ENCODE data around the gene KRTAP10-11.
"Not testable (repeated sequence)": the region's sequence is repeated elsewhere in the genome, so short reads cannot be mapped to it uniquely, and the experiment has no call there.

The KRTAP10-11 gene

GRCh38 chr21:44628707-44629391 is 17.4 kb upstream of the KRTAP10-11 start:
- H3K27ac ChIP-seq: no peak overlapping the region
- no peak overlapping the region for H3K4me3 ChIP-seq
- H3K36me3 ChIP-seq (ENCODE audit: insufficient read depth, low read length): peaks cover 19% of the 10 kb centered on the region
- peaks cover 4% of the 10 kb centered on the region; the same call in 1 of the 2 replicates for H3K9me3 ChIP-seq (ENCODE audit: low read depth, low read length)
- TF ChIP-seq EZH2 (IDR thresholded peaks at IDR 0.05): no peak
- TF ChIP-seq POLR2AphosphoS5 (IDR thresholded peaks at IDR 0.05; ENCODE audit: borderline replicate concordance, low read depth, low read length): no peak
- DNase-seq (ENCODE audit: low read depth, low spot score): no peak
- no peak overlapping the region for H3K9ac ChIP-seq (ENCODE audit: insufficient read length)

- Histone ChIP-seq H3K9me3 (ENCODE audit: low read depth, low read length) (no peaks in the 10 kb centered on the region), H3K36me3 (ENCODE audit: insufficient read depth, low read length) (peaks cover 19% of the 10 kb centered on the region), H3K9ac (ENCODE audit: insufficient read length) (no peak overlapping the region), H3K4me3 (no peak overlapping the region), H3K27ac (no peak overlapping the region)
- DNase-seq (ENCODE audit: low read depth, low spot score): no peak
- TF ChIP-seq FOXP2 (optimal IDR thresholded peaks at IDR 0.05; ENCODE audit: control extremely low read depth, extremely low read length, insufficient read depth) (no peak), POLR2AphosphoS5 (IDR thresholded peaks at IDR 0.05; ENCODE audit: borderline replicate concordance, low read depth, low read length) (no peak), EZH2 (IDR thresholded peaks at IDR 0.05) (no peak)
These were observed 15.8 kb upstream of the KRTAP10-11 start for GRCh38 chr21:44630440-44630839.

- TF ChIP-seq EZH2 (IDR thresholded peaks at IDR 0.05) (no peak), POLR2AphosphoS5 (IDR thresholded peaks at IDR 0.05; ENCODE audit: borderline replicate concordance, low read depth, low read length) (no peak), FOXP2 (optimal IDR thresholded peaks at IDR 0.05; ENCODE audit: control extremely low read depth, extremely low read length, insufficient read depth) (no peak)
- H3K27ac ChIP-seq: no peak overlapping the region
- H3K9me3 ChIP-seq (ENCODE audit: low read depth, low read length): no peaks in the 10 kb centered on the region
- no peak overlapping the region for H3K9ac ChIP-seq (ENCODE audit: insufficient read length)
- no peak for DNase-seq (ENCODE audit: low read depth, low spot score)
- H3K36me3 ChIP-seq (ENCODE audit: insufficient read depth, low read length): peaks cover 19% of the 10 kb centered on the region
- no peak overlapping the region for H3K4me3 ChIP-seq
These were observed 14.1 kb upstream of the KRTAP10-11 start for GRCh38 chr21:44632067-44632466.

- H3K9ac ChIP-seq (ENCODE audit: insufficient read length): no peak overlapping the region
- no peak for DNase-seq (ENCODE audit: low read depth, low spot score)
- H3K9me3 ChIP-seq (ENCODE audit: low read depth, low read length): no peaks in the 10 kb centered on the region
- H3K36me3 ChIP-seq (ENCODE audit: insufficient read depth, low read length): peaks cover 3% of the 10 kb centered on the region; the same call in 1 of the 2 replicates
- H3K4me3 ChIP-seq: no peak overlapping the region
- no peak overlapping the region for H3K27ac ChIP-seq
- TF ChIP-seq POLR2AphosphoS5 (IDR thresholded peaks at IDR 0.05; ENCODE audit: borderline replicate concordance, low read depth, low read length) (no peak), FOXP2 (optimal IDR thresholded peaks at IDR 0.05; ENCODE audit: control extremely low read depth, extremely low read length, insufficient read depth) (no peak), EZH2 (IDR thresholded peaks at IDR 0.05) (no peak)
These were observed 9.8 kb upstream of the KRTAP10-11 start for GRCh38 chr21:44636209-44637017.

GRCh38 chr21:44637018-44637850 is 9.0 kb upstream of the KRTAP10-11 start, which contains the start of gene KRTAP10-10:
Gene KRTAP10-10 (plus strand): TSS chr21:44637356. CDS start chr21:44637418, 62 bp downstream.
- Histone ChIP-seq H3K27ac (no peak within 1 kb of the TSS), H3K4me3 (no peak within 1 kb of the TSS), H3K9ac (ENCODE audit: insufficient read length) (no peak within 1 kb of the TSS), H3K36me3 (ENCODE audit: insufficient read depth, low read length) (no peaks in the 10 kb centered on the region), H3K9me3 (ENCODE audit: low read depth, low read length) (no peaks in the 10 kb centered on the region)
- DNase-seq (ENCODE audit: low read depth, low spot score): no peak
- no peak for TF ChIP-seq POLR2AphosphoS5 (IDR thresholded peaks at IDR 0.05; ENCODE audit: borderline replicate concordance, low read depth, low read length)
- no peak for TF ChIP-seq EZH2 (IDR thresholded peaks at IDR 0.05)

- H3K9ac ChIP-seq (ENCODE audit: insufficient read length); H3K36me3 ChIP-seq (ENCODE audit: insufficient read depth, low read length); H3K4me3 ChIP-seq; H3K27ac ChIP-seq; DNase-seq (ENCODE audit: low read depth, low spot score); H3K9me3 ChIP-seq (ENCODE audit: low read depth, low read length): not testable (repeated sequence)
These were observed 8.3 kb upstream of the KRTAP10-11 start for GRCh38 chr21:44637851-44638348.

GRCh38 chr21:44638506-44639330 is 7.5 kb upstream of the KRTAP10-11 start:
- not testable (repeated sequence) for DNase-seq (ENCODE audit: low read depth, low spot score); H3K36me3 ChIP-seq (ENCODE audit: insufficient read depth, low read length); H3K9ac ChIP-seq (ENCODE audit: insufficient read length); H3K27ac ChIP-seq; H3K9me3 ChIP-seq (ENCODE audit: low read depth, low read length); H3K4me3 ChIP-seq

- Histone ChIP-seq H3K27ac (no peak overlapping the region), H3K9me3 (ENCODE audit: low read depth, low read length) (peaks cover 2% of the 10 kb centered on the region; the same call in 1 of the 2 replicates), H3K36me3 (ENCODE audit: insufficient read depth, low read length) (peaks cover 3% of the 10 kb centered on the region), H3K4me3 (no peak overlapping the region), H3K9ac (ENCODE audit: insufficient read length) (no peak overlapping the region)
- DNase-seq (ENCODE audit: low read depth, low spot score): no peak
- TF ChIP-seq FOXP2 (optimal IDR thresholded peaks at IDR 0.05; ENCODE audit: control extremely low read depth, extremely low read length, insufficient read depth) (no peak), EZH2 (IDR thresholded peaks at IDR 0.05) (no peak), POLR2AphosphoS5 (IDR thresholded peaks at IDR 0.05; ENCODE audit: borderline replicate concordance, low read depth, low read length) (no peak)
These were observed 6.9 kb upstream of the KRTAP10-11 start for GRCh38 chr21:44639331-44639655.
